Kasumi-1 (cell line): ENCODE results near the gene MYT1.
"Not testable (repeated sequence)": the region's sequence is repeated elsewhere in the genome, so short reads cannot be mapped to it uniquely, and the experiment has no call there.

Experiments used
- DNase-seq, 2 experiments: peaks; one replicate each; lab custom pipeline; 2025; lab: John Stamatoyannopoulos, UW

The MYT1 gene

GRCh38 chr20:64230461-64231145, 66.4 kb downstream of the MYT1 start:
- no peak for DNase-seq

- DNase-seq = no peak
These were observed 67.6 kb downstream of the MYT1 start for GRCh38 chr20:64231621-64232550.

- no peak for DNase-seq
These were observed 68.5 kb downstream of the MYT1 start for GRCh38 chr20:64232794-64233193.

- no peak for DNase-seq
These were observed 69.5 kb downstream of the MYT1 start for GRCh38 chr20:64233725-64234124.

GRCh38 chr20:64234291-64234791, 70.1 kb downstream of the MYT1 start:
- no peak for DNase-seq

GRCh38 chr20:64234921-64235565, 70.8 kb downstream of the MYT1 start:
- DNase-seq = not testable (repeated sequence)

DNA sequence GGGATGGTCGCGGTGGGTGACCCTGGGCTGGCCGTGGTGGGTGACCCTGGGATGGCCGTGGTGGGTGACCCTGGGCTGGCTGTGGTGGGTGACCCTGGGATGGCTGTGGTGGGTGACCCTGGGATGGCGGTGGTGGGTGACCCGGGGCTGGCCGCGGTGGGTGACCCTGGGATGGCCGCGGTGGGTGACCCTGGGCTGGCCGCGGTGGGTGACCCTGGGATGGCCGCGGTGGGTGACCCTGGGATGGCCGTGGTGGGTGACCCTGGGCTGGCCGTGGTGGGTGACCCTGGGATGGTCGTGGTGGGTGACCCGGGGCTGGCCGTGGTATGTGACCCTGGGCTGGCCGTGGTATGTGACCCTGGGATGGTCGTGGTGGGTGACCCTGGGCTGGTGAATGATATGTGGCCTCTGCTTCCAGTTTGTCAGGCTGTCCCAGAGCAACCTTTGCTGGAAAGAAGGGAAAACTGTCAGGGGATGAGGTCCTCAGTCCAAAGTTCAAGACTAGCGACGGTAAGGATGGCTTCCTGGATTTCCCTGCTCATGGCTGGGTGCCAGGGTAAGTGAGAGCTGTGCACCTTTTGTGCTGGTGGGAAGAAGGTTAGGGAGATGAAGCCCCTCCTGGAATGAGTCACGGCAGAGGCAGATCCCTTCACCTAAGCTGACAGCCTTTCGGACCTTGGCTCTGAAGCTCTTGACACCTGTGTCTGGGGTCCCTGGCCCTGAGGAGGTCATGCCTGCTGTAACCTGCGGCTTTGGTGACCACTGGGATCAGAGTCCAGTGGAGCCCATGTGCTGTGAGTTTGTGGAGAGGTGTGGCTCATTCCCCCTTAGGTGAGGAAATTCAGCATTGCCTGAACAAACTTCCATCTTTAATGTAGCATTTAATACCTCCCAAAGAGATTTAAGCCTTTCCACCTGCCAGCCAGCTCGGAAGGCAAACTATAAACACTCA, 72.2 kb downstream of the MYT1 start:
- no peak for DNase-seq

DNA sequence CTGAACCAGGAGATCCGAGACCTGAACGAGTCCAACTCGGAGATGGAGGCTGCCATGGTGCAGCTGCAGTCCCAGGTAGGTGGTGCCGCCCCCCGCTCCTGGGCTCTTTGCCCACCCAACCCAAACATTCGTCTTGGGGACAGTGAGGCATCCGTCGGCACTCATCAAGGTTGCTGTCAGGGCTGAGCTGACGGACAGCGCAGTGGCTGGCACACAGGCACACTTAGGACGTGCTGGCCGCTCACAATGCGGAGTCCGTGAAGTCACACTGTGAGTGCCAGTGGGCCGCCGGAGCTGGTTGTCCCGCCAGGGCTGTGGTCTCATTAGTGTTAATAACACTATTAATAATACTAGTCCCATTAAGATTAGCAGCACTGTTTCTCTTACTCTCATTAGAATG, 73.1 kb downstream of the MYT1 start:
- DNase-seq = no peak

- no peak for DNase-seq
These were observed 74.0 kb downstream of the MYT1 start for GRCh38 chr20:64238115-64238825.

DNA sequence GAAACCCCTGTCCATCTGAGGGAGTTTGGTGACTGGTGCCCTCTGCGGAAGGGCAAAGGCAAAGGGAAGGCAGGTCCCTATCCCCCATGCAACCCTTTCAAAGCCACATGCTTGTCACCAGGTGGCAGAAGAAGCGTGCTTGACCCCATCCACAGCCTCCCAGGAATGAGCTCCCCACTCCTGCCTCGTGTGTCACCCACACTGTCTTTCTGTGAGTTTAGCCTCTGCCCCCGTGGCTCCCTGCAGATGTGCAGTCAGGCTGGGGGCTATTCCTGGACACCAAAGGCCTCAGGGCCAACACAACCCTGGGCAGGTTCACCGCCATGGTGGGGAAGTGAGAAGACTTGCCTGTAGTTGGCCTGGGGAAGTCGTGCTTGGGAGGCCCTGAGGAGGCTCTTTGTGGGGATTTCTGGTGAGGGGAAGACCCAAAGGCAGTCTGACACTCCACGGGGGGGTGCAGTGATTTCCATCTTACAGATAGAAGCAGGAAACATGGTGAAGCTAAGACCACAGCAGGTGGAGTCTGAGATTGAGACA, 74.7 kb downstream of the MYT1 start:
- DNase-seq = no peak

DNA sequence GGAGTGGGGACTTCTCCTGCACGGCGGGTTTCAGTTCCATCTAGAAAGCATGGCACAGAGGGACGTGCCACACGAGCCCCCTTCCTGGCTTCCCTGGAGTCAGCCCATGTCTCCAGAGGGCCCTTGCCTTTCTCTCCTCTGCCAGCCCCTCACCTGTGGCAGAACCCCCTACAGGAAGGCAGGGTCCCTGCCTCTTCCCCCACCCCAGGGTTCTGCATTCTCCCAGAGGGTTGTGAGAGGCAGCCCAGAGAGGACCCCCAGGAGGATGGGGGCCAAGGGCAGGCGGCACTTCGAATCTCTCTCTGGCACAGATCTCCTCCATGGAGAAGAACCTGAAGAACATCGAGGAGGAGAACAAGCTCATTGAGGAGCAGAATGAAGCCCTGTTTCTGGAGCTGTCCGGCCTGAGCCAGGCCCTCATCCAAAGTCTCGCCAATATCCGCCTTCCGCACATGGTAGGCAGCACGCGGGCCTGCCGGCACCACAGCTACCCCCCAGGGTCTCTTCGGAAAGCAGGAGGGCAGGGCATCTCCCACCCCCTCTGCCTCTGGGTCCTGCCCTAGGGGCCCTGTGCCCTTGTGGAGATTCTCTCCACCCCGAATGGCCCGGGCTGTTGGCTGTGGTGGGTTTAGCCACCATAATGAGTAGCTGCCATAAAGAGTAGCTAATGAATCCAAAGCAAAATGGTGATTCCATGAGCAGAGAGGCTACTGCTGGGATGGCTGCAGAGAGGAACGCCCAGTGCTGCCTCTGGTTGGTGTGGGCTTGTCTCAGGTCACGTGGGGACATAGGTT, 75.4 kb downstream of the MYT1 start:
- no peak for DNase-seq

DNA sequence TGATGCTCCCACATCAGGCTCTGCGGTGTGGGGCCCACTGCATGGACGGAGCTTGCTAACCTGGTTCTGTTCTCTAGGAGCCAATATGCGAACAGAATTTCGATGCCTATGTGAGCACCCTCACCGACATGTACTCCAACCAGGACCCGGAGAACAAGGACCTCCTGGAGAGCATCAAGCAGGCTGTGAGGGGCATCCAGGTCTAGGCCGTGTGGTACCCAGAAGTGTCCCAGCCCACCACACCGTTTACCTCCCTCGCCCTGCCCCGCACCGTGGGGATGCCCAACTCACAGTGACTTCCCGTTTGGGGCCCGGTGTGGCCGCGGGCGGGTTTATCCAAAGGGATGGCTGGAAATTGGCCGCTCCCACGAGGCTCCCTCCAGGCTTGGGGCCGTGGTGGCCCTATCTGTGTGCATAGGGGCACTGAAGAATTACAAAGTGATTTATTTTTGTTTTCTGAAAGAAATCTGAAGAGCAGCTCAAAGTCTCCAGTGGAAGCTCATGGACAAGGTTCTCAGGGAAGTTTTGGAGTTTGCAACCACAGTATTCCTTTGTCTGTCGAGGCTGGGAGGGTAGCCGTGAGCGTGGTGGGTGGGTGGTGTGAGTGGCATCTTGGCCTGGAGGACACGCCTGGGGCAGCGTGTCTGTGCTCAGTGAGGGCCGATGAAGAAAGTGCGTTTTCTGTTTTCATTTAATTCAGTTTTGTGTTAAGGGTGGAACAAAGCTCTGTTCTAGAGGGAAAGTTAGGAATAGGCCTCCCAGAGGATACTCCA, 76.2 kb downstream of the MYT1 start:
- DNase-seq = no peak

DNA sequence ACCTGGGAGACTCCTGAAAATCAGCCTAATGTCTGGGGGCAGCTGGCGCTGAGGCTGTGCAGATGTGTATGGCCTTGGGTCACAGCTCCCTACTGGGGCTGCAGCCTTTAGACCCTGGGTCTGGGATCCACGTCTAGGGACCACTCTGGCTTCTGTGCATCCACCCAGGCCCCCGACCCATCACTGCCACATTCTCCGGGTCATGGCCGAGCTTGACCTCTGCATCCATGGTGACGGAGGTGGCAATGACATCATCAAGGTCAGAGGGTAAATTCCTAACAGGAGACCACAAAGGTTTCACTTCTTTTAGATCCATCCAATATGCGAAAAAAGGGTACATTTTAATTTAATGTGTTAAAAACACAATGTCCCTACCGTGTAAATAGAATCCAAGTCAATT, 76.8 kb downstream of the MYT1 start:
- no peak for DNase-seq

DNA sequence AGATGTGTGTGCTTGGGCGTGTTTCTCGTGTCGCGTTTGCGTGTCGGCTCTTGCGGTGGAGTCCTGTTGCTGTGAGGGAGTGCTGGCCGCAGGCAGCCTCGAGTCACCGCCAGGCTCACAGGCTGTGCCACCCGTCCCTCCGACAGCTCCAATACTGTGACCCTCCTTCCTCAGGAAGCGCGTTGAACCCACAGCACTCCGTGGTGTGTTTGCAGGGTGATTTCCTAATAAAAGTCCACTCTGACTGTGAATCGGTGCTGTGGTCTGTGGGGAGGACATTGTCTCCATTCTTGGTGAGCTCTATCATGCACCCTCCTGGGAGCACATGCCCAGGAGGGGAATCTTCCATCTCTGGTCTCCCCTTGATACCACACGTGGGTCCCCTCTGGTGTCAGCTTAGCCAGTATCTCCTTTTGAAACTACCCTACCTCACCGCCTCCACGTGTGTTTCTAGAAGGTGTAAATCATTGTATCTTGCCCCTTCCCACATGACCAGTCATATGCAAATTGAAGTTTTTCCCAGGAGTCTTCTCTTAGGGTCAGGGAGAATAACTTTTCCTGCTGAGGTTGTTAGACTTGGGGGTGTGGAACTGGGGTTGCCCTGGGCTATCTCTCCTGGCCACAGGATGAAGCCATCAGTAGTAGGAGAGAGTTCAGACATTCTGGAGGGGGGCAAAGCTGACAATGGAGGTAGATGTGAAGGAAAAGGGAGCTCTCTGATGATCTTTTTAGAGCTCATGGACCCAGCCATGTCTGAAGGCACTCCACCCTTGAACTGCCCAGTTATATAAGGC, 77.9 kb downstream of the MYT1 start:
- DNase-seq = no peak

- no peak for DNase-seq
These were observed 78.7 kb downstream of the MYT1 start for GRCh38 chr20:64242797-64243475.

- no peak for DNase-seq
These were observed 80.1 kb downstream of the MYT1 start for GRCh38 chr20:64244281-64244805.
